OCI-LY1 (cell line): Measurements from ENCODE around the gene PDE4D.

Source experiments
- H2AFZ ChIP-seq: fragments of 200-600 bp; sonication (generic), shearing (Covaris generic); 2 replicates; pipeline ENCODE4 v1.6.0; 2014; ENCODE audit warnings: antibody characterized with exemption, mild to moderate bottlenecking, low read length
- H3F3A ChIP-seq: fragments of 200-600 bp; sonication (generic), shearing (Covaris generic); 2 replicates; pipeline ENCODE4 v1.6.0; 2014; ENCODE audit warnings: mild to moderate bottlenecking, antibody characterized with exemption, low read length, moderate library complexity; ENCODE audit not compliant: insufficient read depth
- H3K27ac ChIP-seq: fragments of 200-600 bp; sonication (generic); 2 replicates; pipeline ENCODE4 v1.5.1; 2014; ENCODE audit warnings: low read length, mixed run types, mild to moderate bottlenecking, low read depth; ENCODE audit not compliant: poor library complexity, severe bottlenecking
- H3K27me3 ChIP-seq: fragments of 200-600 bp; sonication (generic); 2 replicates; pipeline ENCODE4 v1.6.0; 2014; ENCODE audit warnings: antibody characterized with exemption, mild to moderate bottlenecking, low read length, moderate library complexity; ENCODE audit not compliant: insufficient read depth
- H3K36me3 ChIP-seq: fragments of 200-600 bp; sonication (generic); 2 replicates; pipeline ENCODE4 v1.6.1; 2014; ENCODE audit warnings: mild to moderate bottlenecking, antibody characterized with exemption, low read length, moderate library complexity, mixed read lengths; ENCODE audit not compliant: insufficient read depth
- H3K4me1 ChIP-seq: fragments of 200-600 bp; sonication (generic); 2 replicates; pipeline ENCODE4 v1.5.1; 2014; ENCODE audit warnings: mild to moderate bottlenecking, low read length, moderate library complexity; ENCODE audit not compliant: insufficient read depth, severe bottlenecking
- H3K4me2 ChIP-seq: fragments of 200-600 bp; sonication (generic), shearing (Covaris generic); 2 replicates; pipeline ENCODE4 v1.6.1; 2014; ENCODE audit warnings: low read length
- H3K4me3 ChIP-seq: fragments of 200-600 bp; sonication (generic); 2 replicates; pipeline ENCODE4 v1.5.1; 2014; ENCODE audit warnings: low read length, low read depth, mild to moderate bottlenecking, mixed read lengths; ENCODE audit not compliant: poor library complexity, severe bottlenecking
- H3K79me2 ChIP-seq: fragments of 200-600 bp; shearing (Covaris generic); 2 replicates; pipeline ENCODE4 v1.6.1; 2016; ENCODE audit warnings: mixed run types, low read length, mixed read lengths; ENCODE audit not compliant: insufficient read depth
- H3K9ac ChIP-seq: fragments of 200-600 bp; sonication (generic), shearing (Covaris generic); 2 replicates; pipeline ENCODE4 v1.6.1; 2014; ENCODE audit warnings: mild to moderate bottlenecking, low read length, mixed read lengths
- H3K9me2 ChIP-seq: fragments of 200-600 bp; sonication (generic), shearing (Covaris generic); 2 replicates; pipeline ENCODE4 v1.6.1; 2014; ENCODE audit warnings: low read depth, mild to moderate bottlenecking, low read length, mixed read lengths
- H3K9me3 ChIP-seq: fragments of 200-600 bp; shearing (Covaris generic); 2 replicates; pipeline ENCODE4 v1.6.1; 2014; ENCODE audit warnings: low read length, mixed read lengths
- H4K20me1 ChIP-seq: fragments of 200-600 bp; sonication (generic), shearing (Covaris generic); 2 replicates; pipeline ENCODE4 v1.6.0; 2016; ENCODE audit warnings: mild to moderate bottlenecking, low read length; ENCODE audit not compliant: insufficient read depth
- EZH2 ChIP-seq: fragments of 200-600 bp; sonication (generic), shearing (Covaris generic); IDR thresholded peaks from 2 replicates; pipeline ENCODE4 v1.8.0; 2017; ENCODE audit warnings: borderline replicate concordance, mixed run types, mild to moderate bottlenecking, antibody characterized with exemption, low read length, moderate library complexity, mixed read lengths
- TF ChIP-seq, protein P1 (sequence below): fragments of 200-600 bp; sonication (generic), shearing (Covaris generic); IDR thresholded peaks from 2 replicates; pipeline ENCODE4 v1.5.1; 2017; ENCODE audit warnings: mild to moderate bottlenecking, antibody characterized with exemption, low read length, moderate library complexity, mixed read lengths

The PDE4D gene

GRCh38 chr5:58929726-58930125 lies 963.8 kb downstream of the PDE4D start:
- Histone ChIP-seq H3F3A (no peaks in the 10 kb centered on the region), H3K9me3 (no peaks in the 10 kb centered on the region), H3K79me2 (no peaks in the 10 kb centered on the region), H3K9ac (no peak overlapping the region), H3K4me2 (no peak overlapping the region), H3K9me2 (no peaks in the 10 kb centered on the region), H3K27ac (no peak overlapping the region), H4K20me1 (no peaks in the 10 kb centered on the region), H2AFZ (no peak overlapping the region), H3K4me1 (no peaks in the 10 kb centered on the region), H3K27me3 (no peaks in the 10 kb centered on the region), H3K36me3 (no peaks in the 10 kb centered on the region), H3K4me3 (no peak overlapping the region)
- TF ChIP-seq, protein P1, sequence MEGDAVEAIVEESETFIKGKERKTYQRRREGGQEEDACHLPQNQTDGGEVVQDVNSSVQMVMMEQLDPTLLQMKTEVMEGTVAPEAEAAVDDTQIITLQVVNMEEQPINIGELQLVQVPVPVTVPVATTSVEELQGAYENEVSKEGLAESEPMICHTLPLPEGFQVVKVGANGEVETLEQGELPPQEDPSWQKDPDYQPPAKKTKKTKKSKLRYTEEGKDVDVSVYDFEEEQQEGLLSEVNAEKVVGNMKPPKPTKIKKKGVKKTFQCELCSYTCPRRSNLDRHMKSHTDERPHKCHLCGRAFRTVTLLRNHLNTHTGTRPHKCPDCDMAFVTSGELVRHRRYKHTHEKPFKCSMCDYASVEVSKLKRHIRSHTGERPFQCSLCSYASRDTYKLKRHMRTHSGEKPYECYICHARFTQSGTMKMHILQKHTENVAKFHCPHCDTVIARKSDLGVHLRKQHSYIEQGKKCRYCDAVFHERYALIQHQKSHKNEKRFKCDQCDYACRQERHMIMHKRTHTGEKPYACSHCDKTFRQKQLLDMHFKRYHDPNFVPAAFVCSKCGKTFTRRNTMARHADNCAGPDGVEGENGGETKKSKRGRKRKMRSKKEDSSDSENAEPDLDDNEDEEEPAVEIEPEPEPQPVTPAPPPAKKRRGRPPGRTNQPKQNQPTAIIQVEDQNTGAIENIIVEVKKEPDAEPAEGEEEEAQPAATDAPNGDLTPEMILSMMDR: no peak
- no peak for TF ChIP-seq EZH2

DNA sequence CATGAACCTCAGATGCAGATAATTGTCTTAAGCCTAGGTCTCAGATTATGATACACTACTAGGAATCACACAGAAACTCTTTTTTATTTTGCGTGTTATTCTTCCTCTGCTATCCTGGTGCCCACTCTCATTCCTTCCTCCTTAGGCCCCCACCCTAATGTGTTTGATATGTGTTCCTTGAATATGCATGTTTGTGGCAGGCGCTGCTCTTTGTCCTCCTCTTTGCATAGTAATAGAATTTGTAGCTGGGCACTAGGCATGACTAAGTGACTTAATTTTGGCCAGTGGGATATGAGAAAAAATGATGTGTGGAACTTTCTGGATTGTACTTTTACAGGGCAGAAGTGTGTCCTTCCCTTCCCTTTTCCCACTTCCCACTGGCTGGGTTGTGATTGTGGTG lies 965.6 kb downstream of the PDE4D start:
- H3K4me3 ChIP-seq: no peak overlapping the region
- no peak overlapping the region for H3K4me2 ChIP-seq
- H4K20me1 ChIP-seq: no peaks in the 10 kb centered on the region
- no peak overlapping the region for H3K27ac ChIP-seq
- H3K36me3 ChIP-seq: no peaks in the 10 kb centered on the region
- H3K4me1 ChIP-seq: no peaks in the 10 kb centered on the region
- no peak overlapping the region for H3K9ac ChIP-seq
- no peaks in the 10 kb centered on the region for H3K79me2 ChIP-seq
- no peak overlapping the region for H2AFZ ChIP-seq
- H3K9me2 ChIP-seq: no peaks in the 10 kb centered on the region
- TF ChIP-seq EZH2: no peak
- TF ChIP-seq, protein P1: no peak
- no peaks in the 10 kb centered on the region for H3K27me3 ChIP-seq
- H3K9me3 ChIP-seq: no peaks in the 10 kb centered on the region
- no peaks in the 10 kb centered on the region for H3F3A ChIP-seq

GRCh38 chr5:58927181-58927580 lies 966.3 kb downstream of the PDE4D start:
- Histone ChIP-seq H4K20me1 (no peaks in the 10 kb centered on the region), H3K9me2 (no peaks in the 10 kb centered on the region), H2AFZ (no peak overlapping the region), H3K9me3 (no peaks in the 10 kb centered on the region), H3K4me3 (no peak overlapping the region), H3F3A (no peaks in the 10 kb centered on the region), H3K4me1 (no peaks in the 10 kb centered on the region), H3K9ac (no peak overlapping the region), H3K4me2 (no peak overlapping the region), H3K27me3 (no peaks in the 10 kb centered on the region), H3K79me2 (no peaks in the 10 kb centered on the region), H3K36me3 (no peaks in the 10 kb centered on the region), H3K27ac (no peak overlapping the region)
- no peak for TF ChIP-seq EZH2
- TF ChIP-seq, protein P1: no peak
